Kidney glomerular epithelial cell (primary cell): ENCODE data around the gene WFIKKN1.
"Not testable (repeated sequence)": the region's sequence is repeated elsewhere in the genome, so short reads cannot be mapped to it uniquely, and the experiment has no call there.

ENCODE experiments used
- DNase-seq: peaks from one replicate; lab custom pipeline; 2025; lab: John Stamatoyannopoulos, UW

The WFIKKN1 gene

DNA sequence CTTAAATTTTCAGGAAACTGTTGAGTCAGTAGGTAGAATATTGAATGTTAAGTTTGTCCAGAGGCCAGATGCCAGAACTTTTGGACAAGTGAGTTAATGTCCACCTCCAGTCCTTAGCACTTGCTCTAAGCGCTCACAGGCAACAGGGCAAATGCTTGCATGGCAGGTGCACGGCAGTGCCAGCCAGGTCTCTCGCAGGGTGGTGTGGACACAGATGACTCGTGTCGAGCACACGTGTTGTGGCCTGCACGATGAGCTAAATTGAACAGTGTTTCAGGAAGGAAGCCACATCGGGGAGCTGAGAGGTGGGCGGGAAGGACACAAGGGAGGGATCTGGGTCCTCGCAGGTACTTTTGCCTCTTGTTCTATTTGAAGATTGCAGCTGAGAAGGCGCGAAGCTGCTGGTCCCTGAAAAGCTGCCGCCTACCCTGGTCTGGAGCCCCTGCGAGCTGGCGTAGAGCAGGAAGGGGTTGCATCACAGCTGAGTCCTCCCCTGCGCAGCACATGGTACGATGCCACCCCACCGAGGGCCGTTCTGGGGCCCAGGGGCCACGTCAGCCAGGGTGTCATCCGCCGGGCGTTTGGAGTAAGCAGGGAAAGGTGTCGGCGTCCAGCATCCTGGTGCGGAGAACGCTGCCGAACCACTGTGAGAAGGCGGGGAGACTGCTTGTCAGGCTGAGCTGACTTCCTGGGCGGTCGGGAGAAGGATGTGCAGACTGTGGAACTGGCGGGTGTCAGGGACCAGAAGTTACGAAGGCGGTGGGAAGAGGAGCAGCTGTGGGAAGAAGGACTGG, 34.6 kb upstream of the WFIKKN1 start:
- no peak for DNase-seq

DNA sequence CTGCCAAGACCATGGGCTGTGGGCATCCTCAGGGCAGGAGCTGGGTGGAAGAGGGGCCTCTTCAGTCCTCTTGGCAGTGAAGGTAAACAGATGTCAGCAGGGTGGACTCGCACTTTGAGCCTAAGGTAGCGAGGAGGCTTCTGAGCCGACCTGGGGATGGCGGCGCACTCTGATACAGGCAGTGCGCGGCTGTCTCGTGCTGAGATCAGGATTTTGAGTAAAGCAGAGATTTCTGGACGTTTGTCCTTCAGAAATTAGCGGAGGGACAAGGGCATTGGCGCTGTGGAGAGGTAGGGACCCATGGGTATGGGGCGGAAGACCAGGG, 34.1 kb upstream of the WFIKKN1 start:
- no peak for DNase-seq

DNA sequence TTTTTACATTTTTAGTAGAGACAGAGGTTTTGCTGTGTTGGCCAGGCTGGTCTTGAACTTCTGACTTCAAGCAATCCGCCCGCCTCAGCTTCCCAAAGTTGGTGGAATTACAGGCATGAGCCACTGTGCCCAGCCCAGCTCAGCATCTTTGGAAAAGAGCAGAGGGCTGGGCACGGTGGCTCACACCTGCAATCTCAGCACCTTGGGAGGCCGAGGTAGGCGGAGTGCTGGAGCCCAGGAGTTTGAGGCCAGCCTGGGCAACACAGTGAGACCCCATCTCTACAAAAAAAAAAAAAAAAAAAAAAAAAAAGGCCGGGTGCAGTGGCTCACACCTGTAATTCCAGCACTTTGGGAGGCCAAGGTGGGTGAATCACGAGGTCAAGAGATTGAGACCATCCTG, 33.1 kb upstream of the WFIKKN1 start:
- not testable (repeated sequence) for DNase-seq

DNA sequence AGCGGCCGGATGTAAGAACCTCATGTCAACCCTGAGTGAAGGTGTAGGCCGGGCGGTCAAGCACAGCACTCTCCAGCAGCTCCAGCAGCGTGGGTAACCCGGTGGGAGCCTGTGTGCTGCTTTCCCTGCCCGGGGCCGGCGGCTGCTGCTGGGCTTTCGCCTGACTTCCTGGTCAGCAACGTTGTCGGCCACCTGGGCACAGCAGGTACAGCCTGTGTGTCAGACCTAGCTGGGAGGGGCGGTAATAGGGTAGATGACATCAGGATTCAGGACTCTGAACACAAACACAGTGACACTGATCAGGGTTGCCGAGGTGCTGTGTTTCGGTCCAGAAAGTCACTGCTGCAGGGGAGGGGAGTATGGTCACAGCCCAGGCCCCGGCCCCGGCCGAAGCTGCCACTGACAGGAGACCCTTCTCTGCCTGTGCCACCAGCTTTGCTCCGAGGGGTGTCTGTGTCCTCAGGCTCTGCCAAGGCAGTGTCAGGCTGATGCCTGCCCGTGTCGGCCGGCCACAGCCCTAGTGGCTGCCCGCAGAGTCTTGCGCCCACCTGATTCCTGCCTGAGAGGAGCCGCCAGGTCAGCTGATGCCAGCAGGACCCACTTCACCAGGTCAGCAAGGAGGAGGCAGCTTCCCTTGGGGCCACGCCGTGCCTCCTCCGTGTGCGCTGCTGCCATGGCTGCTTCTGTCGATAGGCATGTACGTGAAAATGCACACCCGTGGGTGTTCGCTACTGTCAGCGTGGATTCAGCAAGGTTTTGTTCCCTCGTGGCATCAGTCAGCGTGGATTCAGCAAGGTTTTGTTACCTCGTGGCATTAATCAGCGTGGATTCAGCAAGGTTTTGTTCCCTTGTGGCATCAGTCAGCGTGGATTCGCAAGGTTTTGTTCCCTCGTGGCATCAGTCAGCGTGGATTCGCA, 31.7 kb upstream of the WFIKKN1 start:
- no peak for DNase-seq

DNA sequence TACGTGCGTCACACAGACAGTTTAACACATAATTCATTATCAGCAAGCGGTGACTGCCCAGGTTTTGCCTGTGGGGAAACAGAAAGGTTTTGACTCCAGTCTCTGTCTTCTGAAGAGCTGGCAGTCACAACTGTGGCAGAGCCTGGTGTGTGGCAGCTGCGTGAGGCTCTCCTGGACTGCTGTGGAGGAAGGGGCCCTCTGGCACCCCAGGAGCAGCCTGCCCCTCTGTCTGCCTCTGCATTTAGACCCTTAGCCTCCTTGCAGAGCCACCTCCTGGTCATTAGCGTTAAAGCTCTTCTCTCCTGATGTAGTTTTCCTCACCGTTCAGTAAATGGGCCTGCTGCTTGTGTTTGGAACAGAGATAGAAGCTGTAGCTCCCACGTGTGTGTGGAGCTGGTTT, 30.0 kb upstream of the WFIKKN1 start:
- DNase-seq: no peak

DNA sequence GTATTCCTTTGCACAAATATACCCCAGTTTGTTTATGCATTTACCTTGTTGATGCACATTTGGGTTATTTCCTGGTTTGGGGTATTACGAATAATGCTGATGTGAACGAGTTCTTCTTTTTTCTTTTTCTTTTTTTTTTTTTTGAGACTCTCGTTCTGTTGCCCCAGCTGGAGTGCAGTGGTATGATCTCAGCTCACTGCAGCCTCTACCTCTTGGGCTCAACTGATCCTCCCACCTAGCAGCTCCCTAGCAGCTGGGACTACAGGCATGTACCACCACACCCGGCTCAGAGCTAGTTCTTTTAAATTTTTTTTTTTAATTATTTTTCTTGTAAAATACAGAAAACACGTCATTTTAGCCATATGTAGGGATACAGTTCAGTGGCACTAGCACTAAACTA, 26.9 kb upstream of the WFIKKN1 start:
- no peak for DNase-seq

DNA sequence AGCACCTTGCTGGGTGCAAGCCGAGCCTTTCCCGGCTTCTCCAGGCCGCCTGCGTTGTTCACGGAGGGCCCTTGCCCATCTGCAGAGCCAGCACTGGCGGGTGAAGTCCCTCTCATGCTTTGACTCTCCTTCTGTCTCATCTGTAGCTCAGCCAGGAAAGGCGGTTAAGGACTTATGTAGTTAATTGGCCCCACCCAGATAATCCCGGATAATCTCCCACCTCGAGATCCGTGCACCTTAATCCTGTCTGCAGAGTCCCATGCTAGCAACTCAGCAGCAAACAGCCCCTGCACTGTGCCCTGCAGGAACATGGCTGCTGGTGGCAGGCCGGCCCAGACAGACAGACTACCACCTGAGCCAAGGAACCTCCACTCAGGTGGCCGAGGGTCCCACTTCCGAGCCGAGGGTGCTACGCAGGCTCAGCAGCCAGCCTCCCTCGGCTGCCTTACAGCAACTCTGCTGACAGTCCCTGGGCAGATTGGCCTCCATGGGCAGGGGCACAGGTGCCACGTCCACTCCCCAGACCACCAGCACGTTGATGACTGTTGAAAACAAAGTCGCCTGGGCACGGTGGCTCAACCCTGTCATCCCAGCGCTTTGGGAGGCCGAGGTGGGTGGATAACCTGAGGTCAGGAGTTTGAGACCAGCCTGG, 24.0 kb upstream of the WFIKKN1 start:
- DNase-seq: no peak

DNA sequence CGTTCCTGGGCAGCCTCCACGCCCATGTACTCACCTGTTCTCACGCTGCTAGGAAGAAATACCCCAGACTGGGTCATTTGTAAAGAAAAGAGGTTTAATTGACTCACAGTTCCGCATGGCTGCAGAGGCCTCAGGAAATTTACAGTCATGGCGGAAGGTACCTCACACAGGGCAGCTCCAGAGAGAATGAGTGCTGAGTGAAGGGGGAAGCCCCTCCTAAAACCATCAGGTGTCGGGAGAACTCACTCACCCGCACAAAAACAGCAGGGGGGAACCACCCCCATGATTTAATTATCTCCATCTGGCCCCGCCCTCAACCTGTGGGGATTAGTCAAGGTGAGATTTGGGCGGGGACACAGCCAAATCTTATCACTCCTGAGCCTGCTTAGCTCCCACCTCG, 22.8 kb upstream of the WFIKKN1 start:
- no peak for DNase-seq

DNA sequence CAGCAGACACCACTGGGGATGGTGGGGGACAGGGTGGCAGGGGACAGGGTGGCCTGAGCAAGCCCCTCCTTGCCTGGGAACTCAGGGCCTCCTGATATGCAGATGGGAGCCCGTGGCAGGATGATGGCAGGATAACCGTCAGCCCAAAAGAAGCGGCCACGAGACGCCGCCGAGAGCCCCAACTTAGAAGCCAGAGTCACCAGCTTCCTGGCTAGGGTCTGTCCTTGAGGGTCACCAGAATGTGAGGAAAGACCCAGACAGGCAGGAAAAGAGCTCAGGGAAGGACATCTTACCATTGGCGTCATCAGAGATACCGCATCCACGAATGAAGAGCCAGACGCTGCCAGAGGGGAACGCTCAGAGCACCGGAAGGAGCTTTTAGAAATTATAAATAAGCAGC, 21.5 kb upstream of the WFIKKN1 start:
- no peak for DNase-seq

DNA sequence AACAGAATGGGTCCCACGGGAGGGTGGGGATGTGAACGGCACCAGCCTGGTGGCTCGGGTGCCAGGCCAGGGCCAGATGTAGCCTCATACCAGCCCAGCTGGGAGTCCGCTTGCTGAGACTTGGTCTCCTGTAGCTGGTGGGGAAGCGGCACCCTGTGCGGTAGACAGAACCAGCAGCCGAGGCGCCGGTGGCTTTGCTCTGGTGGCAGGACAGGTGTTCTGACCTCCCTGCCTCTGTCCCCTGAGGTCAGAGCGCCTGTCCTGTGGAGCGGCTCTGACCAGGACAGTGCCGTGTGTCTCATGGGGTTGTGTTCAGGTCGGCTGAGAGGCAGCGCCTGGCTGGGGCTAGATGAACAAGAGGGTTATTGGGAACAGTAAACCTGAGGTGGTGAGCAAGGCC, 20.8 kb upstream of the WFIKKN1 start:
- no peak for DNase-seq

DNA sequence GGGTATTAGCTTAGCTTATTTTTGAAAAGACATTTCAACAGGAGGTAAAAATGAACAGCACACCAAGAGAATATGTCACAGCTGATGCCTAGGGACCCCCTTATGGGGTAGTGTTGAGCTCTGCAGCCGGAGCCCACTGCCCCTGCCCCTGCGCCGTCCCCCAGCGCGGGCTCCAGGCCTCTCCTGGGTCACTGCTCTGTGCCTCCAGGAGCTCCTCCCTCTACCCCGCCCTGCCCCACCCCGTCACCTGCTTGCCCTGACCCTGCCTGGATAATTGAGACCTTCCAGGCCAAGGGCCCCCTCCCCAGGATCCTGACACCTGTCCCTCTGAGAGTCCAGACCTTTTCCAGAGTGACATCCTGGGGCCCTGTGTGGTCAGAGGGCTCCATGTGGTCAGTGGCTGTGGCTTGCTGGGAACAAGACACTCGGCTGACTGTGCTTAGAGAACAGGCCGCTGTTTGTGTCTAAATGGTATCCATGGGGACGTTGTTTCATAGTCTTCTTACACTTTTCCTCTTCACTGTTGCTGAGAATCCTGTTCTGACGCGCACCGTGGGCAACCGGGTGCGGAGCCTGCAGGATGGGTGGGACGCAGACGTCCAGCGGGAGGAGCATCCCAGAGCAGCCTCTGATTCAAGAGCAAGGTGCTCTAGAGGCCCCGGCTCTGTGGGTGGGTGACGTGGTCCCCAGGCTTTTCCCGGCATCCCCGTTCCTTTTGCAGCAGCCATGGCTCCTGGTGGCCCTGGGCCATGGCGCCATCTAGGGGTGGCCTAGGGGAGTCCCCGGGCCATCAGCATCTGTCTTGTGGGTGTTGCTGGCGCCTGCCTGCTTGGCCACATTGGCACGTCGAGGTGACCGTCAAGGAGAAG, 20.0 kb upstream of the WFIKKN1 start:
- no peak for DNase-seq

DNA sequence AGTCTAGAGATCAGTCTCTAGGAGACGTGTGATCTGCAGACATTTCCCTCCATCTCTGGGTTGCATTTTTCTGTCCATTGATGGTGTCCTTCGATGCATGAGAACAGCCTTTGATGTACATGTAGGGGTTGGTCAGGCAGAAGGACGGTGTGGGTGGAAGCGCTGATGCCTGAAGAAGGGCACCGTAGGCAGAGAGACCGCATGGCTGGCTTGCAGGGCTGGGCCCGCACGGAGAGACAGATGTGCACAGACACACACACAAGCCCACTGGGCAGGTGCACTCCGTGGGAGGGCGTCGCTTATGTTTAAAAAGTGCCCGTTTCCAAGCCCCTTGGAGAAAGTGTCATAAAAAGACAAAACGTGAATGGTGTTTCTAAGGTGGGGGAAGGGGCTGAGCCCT, 15.7 kb upstream of the WFIKKN1 start:
- DNase-seq: no peak

DNA sequence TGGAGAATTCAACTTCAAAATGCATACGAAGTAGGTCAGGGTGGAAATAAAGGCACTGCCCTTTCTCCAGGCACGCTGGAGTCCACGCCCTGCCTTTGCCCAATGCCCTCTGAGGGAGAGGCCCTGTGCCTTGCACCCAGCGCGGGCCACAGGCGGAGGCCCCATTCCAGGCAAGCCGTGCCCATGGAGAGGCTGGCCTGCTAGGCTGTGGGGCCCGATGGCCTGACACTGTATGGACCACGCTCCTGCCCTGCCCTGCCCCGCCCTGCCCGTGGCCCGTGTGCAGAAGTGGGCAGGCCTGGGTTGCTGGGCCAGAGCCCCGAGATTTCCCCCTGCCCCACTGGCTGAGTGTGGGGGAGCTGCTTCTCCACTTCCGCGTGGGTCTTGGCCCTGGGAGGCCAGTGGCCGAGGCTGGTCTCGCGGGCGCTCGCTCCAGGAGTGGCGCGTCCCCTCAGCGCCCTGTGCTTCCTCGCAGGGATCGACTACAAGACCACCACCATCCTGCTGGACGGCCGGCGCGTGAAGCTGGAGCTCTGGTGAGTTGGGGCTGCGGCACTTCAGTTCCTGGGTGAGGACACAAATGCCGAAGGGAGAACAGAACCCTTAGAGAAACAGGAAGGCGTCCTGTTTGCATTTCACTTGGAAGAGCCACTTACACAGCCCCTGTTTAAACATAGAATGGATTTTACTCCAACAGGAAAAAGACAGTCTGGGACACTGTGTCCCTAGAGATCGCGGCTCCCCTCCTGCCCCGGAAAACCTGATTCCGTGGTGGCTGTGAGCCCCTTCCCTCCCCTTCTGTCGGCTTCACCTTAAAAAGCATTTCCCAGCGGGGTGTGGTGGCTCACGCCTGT, 13.8 kb upstream of the WFIKKN1 start:
- DNase-seq: no peak

DNA sequence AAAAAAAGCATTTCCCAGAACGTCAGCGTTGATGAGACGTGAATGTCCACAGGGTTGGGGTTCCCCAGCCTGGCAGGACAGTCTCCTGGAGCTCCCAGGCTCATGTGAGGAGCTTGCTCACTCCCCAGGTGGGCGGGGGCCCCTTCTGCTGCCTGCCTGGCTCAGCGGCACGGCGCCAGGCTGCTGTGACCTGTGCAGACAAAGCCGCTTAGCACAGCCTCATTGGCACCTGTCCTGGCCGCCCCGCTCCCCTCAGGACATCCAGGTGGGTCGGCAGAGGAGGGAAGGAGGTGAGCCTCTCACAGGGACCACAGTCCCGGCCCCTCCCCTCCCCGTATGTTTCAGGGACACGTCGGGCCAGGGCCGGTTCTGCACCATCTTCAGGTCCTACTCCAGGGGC, 12.9 kb upstream of the WFIKKN1 start:
- DNase-seq: no peak

DNA sequence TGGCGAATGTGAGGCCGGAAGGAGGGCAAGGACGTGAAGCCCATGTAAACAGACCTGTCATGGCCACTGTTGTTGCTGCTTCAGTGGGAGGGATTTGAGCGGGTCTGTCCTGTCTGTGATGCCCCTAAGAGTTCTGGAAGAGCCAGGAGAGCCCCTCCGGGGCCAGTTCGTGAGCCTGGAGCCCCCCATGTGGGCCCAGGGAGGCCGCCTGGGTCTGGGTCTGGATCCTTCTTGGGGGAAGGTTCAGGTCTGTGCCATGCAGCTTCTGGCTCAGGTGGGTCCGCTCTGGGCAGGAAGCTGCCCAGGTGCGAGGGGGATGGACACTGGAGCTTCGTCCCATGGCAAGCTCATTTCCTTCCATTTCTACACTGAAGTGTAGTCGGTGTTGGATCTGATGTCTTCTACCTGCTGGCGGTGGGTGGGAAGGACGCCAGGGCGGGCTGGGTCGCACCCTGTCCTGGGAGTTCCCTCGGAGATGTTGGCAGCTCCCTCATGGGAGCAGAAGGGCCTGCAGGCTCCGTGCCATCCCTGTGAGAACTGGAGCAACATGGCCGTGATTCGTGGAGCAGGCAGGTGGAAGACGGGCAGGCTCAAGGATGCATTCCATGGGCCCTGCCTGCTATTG, 11.2 kb upstream of the WFIKKN1 start:
- no peak for DNase-seq

DNA sequence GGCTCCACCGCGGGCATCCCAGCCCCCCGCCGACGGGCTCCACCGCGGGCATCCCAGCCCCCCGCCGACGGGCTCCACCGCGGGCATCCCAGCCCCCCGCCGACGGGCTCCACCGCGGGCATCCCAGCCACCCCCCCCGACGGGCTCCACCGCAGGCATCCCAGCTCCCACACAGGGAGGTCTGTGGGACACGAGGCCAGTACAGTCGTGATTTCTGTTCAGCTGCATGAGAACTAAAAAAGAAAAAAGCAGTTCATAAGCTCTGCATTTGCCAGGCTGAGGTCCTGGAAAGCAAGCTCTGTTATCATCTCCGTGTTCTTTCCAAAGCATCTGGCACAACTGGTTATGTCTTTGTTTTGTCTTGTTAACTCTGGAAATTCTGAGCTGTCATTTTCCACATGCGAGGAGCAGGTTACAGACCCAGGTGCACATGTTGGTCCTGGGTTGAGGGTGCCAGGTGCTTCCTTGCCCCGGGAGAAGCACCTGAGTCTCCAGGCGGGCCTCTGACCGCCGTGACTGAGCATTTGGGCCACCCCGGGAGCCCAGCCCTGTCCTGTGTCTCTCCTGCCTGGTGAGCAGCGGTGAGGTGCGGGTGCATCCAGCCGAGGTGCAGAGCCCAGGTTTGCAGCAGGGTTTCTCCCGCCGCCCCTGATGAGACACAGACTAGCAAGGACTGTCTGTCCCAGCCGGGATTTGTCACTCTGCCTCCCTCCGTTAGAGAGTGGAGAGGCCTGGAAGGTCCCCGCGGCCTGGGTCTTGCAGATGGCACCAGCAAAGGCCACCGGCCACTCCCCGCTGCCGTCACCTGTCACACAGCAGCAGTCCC, 9.9 kb upstream of the WFIKKN1 start:
- DNase-seq: no peak

DNA sequence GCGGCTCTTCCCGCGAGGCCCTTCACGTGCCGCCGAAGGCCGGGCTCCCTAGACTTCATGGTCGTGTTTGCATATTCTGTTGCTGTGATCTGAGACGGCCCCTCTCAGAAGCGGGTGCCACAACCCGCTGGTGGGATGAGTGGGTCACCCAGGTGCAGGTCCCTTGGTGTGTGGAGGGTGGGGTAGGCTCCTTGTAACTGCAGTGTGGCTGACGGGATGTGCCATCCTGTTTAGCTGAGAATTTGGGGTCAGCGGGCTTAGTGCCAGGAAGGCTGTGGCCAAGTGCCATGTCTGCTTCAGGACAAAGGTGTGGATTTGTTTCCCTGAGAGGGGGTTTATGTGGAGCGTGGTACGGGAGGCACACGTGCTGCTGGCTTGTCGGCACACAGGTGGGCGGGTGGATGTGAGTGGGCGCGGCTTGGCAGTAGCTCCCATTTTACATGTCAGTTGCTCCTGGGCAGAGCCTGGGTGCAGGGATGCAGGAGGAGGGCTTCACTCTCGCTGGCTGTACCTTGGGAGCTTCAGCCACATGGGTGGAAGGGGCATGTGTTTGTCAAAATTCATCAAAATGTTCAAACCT, 9.2 kb upstream of the WFIKKN1 start:
- no peak for DNase-seq

DNA sequence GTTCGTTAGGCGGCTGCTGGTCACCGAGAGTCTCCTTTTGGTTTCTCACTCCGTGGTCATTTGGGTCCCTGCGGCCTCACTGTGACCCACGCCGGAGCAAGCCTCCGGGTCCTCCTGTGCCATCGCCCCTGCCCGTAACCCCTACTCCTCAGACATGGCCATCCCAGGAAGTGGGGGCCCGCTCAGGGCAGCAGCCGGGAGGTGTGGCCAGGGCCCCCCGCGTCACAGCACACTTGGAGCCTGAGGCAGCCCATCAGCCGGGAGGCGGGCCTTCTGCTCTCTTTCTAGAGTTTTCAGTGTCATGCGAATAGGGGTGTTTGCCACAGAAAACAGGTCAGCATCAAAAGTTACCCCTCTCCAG, 7.9 kb upstream of the WFIKKN1 start:
- no peak for DNase-seq

DNA sequence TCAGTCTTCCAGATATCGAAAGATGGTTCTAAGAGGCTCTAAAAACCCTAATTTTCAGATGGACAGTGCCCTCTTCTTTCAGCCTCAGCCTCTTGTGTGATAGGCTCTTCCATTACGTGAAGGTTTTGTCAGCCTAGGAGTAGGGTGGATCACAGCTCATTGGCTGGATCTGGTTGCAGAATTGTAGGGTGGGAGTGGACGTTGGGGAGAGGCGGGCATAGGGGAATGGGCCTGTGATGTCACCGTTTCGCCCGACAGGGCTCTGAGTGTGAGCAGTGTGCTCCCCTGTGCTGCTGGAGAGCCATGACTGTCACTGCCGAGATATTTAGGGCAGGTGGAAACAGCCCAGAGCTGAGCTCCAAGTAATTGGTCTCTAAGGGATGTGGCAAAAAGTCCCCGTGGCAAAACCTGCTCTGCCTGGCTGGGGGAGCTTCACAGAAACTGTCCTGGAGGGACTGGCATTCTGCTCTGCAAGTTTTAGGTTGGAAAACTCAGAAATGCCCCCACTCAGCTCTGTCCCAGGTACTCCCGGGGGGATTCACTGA, 6.2 kb upstream of the WFIKKN1 start:
- DNase-seq: no peak
